NCI-H69 (cell line): ENCODE results near the gene SYNDIG1L.
A peak's percentile ranks its signal among the peaks of the same experiment; 100 is the strongest.

Experiments
- DNase-seq: peaks from one replicate; lab custom pipeline; 2025; lab: John Stamatoyannopoulos, UW

Gene SYNDIG1L

GRCh38 chr14:74426202-74426582 is at the start of gene SYNDIG1L:
SYNDIG1L (minus strand) TSS chr14:74426210; CDS start chr14:74409744, 16,466 bp downstream.
- peak; percentile 27 for DNase-seq

- no peak for DNase-seq
These were observed 49.7 kb upstream of the SYNDIG1L start for GRCh38 chr14:74475678-74476077.

- no peak for DNase-seq
These were observed 48.4 kb upstream of the SYNDIG1L start for GRCh38 chr14:74474376-74474775.

GRCh38 chr14:74472601-74473000 is 46.6 kb upstream of the SYNDIG1L start:
- DNase-seq, result no peak

- DNase-seq, result no peak
These were observed 43.8 kb upstream of the SYNDIG1L start for GRCh38 chr14:74469548-74470518.

- no peak for DNase-seq
These were observed 42.5 kb upstream of the SYNDIG1L start for GRCh38 chr14:74468513-74468912.

GRCh38 chr14:74465335-74465734 is 39.3 kb upstream of the SYNDIG1L start:
- no peak for DNase-seq

- no peak for DNase-seq
These were observed 38.8 kb upstream of the SYNDIG1L start for GRCh38 chr14:74464785-74465184.

GRCh38 chr14:74463697-74464096 is 37.7 kb upstream of the SYNDIG1L start:
- no peak for DNase-seq

- DNase-seq, result no peak
These were observed 37.0 kb upstream of the SYNDIG1L start for GRCh38 chr14:74462993-74463392.

GRCh38 chr14:74459976-74460375 is 34.0 kb upstream of the SYNDIG1L start:
- no peak for DNase-seq

GRCh38 chr14:74459289-74459946 is 33.4 kb upstream of the SYNDIG1L start:
- DNase-seq, result peak; percentile 13

- DNase-seq, result no peak
These were observed 31.5 kb upstream of the SYNDIG1L start for GRCh38 chr14:74457565-74457895.

- DNase-seq, result no peak
These were observed 30.9 kb upstream of the SYNDIG1L start for GRCh38 chr14:74456684-74457564.

GRCh38 chr14:74454397-74454796 is 28.4 kb upstream of the SYNDIG1L start:
- DNase-seq, result peak; percentile 53

GRCh38 chr14:74444866-74445265 is 18.9 kb upstream of the SYNDIG1L start:
- DNase-seq, result no peak

GRCh38 chr14:74442757-74443156 is 16.7 kb upstream of the SYNDIG1L start:
- DNase-seq, result no peak

GRCh38 chr14:74441113-74441512 is 15.1 kb upstream of the SYNDIG1L start:
- no peak for DNase-seq

- no peak for DNase-seq
These were observed 12.4 kb upstream of the SYNDIG1L start for GRCh38 chr14:74438351-74438915.

GRCh38 chr14:74437496-74438053 is 11.6 kb upstream of the SYNDIG1L start:
- DNase-seq, result no peak

GRCh38 chr14:74434294-74434693 is 8.3 kb upstream of the SYNDIG1L start:
- DNase-seq, result no peak

GRCh38 chr14:74429991-74430390 is 4.0 kb upstream of the SYNDIG1L start:
- no peak for DNase-seq
